Brain pericyte (primary cell): Measurements from ENCODE around the gene TRAP1.

ENCODE experiments used
- DNase-seq: peaks from one replicate; pipeline ENCODE4 v3.0.0-alpha.2; 2012; ENCODE audit warnings: low read depth, low spot score

Gene TRAP1

DNA sequence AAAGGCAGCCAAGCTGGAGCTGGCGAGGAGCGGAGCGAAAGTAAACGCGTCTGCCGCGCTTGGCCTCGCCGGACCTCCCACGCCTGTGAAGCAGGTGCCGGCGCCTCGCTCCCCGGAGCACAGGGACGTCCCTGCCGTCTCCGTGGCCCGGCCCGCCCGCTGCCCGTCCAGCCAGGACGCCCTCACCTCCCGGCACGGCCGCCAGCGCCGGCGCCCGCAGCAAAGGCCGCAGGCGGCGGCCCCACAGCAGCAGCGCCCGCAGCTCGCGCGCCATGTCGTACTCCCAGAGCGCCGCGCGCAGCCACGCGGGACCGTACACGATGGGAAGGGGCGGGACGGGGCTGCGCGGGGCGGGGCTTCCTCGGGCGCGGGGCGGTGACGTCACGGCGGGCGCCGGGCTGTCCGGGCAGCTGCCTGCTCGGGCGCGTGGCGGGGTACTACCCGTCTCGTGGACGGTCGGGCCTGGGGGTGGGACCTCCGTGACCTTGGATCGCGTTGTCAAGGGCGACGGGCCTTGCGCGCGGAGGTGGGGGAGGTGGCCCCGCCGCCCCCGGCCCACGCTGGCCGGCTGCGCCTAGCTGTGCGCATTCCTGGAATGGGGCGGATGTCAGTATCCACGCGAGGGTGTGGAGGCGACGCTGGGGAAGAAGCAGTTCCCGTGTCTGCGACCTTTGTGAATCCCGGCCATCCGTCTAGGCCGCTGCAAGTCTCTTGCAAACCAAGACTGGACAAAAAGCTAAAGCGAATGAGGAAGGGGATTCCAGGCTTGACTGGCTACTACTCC lies at the start of gene TRAP1:
TRAP1 (minus strand) TSS at position 290 of the 784 bp plus-strand sequence; CDS start at position 274, 16 bp downstream.
- no peak for DNase-seq

DNA sequence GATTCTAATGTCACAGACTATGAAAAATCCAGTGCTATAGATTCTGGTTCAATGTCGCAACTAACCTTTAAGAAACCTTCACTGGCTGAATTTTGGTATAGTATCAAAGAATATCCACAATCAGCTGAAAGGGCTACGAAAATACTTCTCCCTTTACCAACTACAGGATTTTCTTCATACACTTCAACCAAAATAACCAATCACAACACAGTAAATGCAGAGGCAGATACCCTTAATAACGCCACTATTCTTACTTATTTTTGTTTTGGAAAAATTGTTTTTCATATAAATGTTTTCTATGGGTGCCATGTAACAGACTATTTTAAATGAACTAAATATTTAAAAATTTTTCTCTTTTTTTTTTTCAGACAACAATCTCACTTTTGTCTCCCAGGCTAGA lies 48.9 kb upstream of the TRAP1 start:
- no peak for DNase-seq

DNA sequence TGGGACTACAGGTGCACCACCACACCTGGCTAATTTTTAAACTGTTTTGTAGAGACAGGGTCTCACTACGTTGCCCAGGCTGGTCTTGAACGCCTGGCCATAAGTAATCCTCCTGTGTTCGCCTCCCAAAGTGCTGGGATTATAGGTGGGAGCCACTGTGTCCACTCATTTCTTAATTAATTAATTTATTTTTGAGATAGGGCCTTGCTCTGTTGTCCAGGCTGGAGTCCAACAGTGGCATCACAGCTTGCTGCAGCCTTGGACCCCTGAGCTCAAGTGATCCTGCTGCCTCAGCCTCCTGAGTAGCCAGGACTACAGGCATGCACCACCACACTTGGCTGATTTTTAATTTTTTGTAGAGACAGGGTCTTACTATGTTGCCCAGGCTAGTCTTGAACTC lies 47.1 kb upstream of the TRAP1 start:
- DNase-seq: no peak

DNA sequence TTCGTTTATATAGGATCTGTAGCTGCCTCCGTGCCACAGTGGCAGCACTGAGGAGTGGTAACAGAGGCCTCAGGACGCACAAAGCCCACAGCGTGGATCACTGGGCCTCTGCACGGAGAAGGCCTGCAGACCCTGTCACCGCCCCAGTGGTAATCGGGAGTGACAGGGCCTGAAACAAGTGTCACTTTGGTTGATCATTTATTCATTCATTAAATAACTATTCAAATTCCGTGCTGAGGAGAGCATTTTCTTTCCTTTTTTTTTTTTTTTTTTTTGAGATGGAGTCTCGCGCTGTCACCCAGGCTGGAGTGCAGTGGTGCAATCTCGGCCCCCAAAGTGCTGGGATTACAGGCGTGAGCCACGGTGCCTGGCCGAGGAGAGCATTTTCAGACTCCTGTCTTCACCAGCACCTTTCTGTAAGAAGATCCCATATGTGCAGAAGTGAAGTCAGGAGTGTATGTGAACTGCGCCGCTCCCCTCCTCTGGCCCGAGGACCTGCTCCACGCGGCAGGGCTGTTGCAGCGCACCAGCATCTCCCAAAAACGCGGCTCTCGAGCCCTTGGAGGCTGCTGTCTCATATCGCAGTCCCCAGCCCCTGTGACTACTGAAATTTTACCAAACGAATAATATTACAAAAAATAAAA lies 44.9 kb upstream of the TRAP1 start:
- DNase-seq: no peak

DNA sequence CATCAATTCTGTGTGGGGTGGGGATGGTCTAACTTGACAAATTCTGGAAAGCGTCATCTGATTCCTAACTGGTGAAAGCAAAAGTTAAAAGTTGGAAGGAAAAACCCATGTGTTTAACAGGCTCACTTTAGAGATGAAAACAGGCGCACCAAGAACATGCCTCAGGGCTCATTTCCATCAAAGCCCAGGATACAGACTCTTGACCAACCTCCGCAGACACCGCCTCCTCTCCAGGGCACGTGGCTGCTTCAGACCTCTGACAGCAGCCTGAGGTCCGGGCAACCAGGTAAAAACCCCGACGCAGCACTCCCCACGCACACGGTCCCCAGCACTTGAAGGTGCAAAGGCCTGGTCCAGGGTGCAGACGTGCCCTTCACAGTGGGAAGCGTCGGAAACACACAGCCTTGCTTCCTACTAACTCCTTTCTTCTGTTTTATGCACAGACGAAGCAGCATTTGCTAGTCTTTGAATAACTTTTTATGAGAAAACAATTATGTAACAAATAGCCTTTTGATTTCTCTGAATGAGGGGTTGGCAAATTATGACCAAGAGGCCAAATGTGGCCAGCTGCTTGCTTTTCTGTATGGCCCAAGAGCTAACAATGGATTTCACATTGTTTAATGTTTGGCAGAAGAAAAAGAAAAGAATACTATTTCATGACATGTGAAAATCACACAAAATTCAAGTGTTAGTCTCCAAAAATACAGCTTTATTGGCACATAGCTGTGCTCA lies 44.2 kb upstream of the TRAP1 start:
- DNase-seq: no peak

DNA sequence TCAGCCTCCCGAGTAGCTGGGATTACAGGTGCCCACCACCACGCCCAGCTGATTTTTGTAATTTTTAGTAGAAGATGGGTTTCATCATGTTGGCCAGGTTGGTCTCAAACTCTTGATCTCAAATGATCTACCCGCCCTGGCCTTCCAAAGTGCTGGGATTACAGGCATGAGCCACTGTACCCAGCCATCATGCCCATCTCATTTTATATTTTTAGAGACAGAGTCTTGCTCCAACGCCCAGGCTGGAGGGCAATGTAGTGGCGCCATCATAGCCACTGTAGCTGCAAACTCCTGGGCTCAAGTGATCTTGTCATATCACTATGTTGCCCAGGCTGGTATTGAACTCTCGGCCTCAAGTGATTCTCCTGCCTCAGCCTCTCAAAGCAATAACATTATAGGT lies 43.2 kb upstream of the TRAP1 start:
- DNase-seq: no peak

DNA sequence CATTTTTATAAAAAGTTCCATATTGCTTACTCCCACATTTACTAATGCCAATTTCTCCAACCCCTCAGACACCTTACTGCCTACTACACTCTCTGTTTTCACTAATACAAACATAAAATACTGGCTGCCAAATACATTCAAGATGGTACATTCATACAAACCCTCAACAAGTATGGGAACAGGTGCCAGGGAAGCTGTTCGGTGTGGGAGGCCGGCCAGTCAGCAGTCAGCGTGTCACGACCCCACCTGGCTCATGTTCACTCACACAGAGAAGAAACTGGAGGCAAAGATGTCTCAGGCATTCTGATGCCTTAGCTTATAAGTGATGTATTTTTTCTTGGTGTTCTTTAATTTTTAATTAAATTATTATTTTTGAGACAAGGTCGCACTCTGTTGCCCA lies 42.4 kb upstream of the TRAP1 start:
- DNase-seq: no peak

DNA sequence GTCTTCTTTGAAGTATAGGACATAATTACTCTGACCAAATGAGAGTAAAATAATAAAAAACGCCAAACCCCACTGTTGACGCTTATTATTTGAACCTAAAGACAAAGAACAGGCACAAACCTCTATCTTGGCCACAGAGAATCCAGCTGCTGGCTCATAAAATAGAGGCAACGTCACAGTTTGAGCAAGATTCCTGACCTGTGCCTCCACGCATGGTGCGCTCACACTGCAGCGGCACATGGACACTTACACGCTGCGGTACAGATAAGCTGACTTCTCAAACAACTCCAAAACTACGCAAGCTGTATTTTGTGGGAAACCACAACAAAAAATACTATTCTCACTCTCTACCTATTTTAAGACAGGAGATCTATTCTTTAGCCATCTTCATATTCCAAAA lies 38.8 kb upstream of the TRAP1 start:
- DNase-seq: no peak

DNA sequence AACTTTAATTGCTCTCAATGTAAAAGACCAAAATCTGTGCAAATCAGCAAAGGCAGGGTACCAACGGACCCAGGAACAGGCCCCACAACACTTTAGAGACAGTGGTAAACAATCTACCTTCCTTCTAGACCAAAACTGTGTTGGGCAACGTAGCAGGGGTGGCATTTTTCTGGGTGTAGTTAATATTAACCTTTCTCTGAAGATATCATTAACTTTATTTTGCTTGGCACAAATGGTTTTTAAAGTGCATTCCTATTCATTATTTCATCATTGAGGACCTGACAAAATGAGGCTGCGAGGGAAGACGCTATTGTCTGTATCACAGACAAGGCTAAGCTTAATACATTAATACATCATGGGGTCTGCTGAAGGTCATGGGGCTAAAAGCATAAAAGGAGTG lies 37.9 kb upstream of the TRAP1 start:
- DNase-seq: no peak

DNA sequence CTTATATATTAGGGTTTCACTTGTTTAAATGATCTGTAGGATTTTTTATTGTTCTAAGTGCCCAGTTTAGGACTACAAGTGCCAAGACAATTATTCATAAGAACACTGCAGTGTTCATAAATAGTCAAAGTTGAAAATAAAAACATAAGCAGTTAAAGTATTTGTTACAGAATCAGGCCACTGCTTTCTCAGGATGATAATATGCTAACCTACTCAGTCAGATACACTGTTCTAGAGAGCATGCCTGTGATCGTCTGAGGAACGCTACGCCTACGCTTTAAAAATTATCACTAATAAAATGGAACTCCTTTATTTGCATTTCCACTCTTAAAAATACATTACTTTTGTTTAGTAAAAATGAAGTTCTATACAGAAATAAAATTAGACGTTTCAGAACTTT lies 37.4 kb upstream of the TRAP1 start:
- DNase-seq: no peak

DNA sequence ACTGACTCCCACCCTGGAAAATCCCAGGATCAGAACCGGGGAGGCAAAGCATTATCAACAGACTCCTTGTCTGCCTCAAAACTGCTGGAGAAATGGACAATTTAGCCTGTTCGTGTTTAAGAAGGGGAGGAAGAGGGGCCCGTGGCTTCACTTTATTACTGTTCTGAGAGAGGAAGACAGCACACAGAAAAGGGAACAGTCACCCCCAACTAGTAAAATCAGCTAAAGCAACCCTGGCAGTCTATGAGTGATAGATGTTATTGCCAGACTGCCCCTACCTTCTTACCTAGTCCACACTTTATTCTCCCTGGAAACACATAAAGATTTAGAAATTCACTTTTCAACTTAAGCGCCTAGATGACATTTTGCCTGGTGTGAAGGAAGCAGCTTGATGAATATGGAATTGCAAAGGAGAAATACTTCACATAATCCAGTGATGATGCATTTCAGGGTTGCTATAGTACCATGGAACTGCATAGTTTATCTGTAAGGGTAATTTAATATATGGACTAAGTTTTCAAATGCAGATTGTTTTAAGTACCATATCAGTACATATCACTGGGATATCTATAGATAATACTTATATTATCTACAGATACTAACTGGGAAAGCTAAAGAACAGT lies 36.9 kb upstream of the TRAP1 start:
- DNase-seq: no peak

DNA sequence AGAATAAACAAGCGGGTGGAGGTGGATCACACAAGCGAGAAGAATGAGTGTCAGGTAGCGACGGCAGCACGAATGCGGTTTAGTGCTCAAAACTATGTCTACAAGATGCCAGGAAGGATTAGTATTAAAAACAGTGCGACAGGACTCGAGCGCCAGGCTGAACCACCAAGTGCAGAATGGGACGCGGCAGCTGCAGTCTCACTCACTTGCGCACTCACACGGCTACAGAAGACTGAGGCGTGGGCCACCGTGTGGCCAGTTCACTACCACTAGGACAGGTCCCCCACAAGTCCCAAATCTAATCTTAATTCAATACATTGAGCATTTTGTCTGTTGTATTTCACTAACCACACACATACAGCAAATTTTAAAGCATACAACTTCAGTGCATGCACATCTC lies 35.7 kb upstream of the TRAP1 start:
- no peak for DNase-seq

DNA sequence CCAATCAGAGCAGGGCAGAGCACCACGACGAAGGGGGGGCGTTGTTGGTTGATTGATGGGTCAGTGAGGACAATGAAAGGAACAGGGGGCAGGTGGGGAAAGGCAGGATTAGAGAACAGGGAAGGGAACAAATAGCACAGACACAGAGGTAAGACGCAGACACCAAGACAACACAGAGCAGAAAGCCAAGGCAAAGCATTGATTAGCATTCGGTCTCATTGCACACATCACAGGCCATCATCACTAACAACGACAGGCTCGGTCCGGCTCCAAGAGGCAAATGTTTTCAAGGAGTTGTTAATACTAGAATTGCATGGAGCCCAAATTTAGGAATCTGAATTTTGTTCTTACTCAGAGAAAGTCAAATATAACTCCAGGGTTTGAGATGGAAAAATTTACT lies 34.6 kb upstream of the TRAP1 start:
- DNase-seq: no peak

DNA sequence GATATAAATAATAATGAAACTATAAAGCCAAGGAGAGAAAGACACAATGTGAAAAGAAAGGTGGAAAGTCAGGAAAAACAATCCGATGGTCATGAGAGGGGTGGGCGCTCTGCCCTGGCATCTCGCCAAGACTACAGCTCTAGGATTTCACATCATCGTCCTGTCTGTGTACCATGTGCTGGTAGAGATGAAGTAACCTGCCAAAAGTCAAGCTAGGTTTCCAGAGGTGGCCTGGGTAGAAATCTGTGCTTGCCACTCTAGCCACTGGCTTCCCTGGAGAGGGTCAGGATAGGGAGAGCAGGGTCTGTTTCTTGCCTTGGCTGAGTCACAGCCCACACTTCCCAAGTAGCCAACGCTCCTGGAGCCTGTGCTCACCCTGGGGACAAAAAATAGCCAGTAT lies 31.0 kb upstream of the TRAP1 start:
- no peak for DNase-seq

DNA sequence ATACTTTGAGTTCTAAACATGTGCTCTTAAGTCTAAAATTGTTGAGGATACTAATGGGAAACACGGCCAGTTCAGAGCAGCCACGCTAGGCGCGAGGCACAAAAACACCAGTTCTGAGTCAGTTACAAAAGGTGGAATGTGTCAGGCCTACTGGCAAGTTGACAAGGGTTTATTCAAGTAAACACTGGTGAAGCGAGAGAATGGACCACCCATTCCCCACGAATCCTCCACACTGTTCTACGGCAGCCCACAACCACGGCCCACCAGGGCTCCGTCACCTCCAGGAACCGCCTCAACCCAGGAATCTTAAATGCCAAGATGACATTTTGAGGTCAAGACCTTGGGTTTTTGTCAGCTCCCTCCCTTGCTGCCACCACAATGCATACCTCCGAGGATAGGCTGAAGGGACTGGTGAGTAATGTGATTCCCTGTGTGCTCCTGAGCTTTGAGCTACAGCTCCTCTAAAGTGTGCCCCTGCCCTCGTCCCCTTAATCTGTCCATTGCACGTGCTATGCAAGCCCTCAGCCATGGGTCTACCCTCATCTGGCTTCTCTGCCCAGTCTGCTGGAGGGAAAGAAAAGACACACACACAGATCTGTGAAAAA lies 28.5 kb upstream of the TRAP1 start:
- DNase-seq: no peak

DNA sequence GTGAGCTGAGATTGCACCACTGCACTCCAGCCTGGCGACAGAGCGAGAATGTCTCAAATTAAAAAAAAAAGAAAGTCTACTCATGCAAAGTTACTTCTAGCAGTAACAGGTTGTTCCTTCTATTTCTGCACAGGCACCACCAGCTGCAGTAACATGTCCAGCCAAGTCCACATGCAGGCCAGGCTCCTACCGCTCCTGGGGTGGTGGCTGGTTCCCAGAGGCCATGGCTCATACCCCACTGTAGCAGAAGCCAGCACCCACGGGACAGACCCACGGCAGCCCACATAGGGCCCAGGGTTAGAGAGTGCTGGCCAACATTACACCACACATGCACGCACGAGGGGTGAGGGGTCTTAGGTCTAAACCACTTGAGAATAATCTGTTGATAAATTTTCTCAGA lies 26.7 kb upstream of the TRAP1 start:
- DNase-seq: no peak

DNA sequence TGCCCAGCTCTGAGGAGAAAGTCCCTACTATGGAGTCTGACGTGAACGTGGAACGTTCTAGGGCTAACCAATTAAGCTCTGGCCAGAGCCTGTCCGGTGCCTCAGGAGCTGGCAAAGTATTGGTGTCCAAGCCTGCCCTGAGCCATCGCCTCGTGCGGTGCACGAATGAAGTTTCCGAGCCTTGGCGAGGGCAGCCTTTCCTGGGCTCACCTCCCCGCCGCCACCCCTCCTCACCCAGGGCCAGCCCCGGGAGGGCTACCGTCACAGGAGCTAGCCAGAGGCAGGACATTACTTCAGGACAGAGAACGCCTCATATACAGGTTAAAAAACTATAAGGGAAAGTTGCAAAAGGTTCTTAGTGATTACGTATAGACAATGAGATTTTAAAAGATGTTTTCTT lies 23.6 kb upstream of the TRAP1 start:
- DNase-seq: no peak

DNA sequence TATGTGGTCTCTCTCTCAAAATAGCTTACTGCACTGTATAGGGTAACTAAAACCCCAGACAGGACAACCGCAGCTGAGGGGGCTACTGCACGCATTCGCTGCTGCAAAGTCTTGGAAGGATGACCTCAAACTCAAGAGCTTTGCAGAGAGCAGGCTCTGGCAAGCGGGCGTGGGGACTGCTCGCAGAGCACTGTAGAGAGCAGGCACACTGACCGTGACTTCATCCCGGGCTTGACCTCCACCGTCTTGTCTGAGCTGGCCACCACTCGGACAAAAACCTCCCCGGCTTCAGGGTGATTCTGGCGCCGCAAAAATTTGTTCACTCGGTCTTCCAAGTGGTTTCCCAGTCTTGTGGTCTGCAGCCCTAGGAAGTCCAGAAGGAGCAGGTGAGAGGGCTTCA lies 22.9 kb upstream of the TRAP1 start:
- no peak for DNase-seq

DNA sequence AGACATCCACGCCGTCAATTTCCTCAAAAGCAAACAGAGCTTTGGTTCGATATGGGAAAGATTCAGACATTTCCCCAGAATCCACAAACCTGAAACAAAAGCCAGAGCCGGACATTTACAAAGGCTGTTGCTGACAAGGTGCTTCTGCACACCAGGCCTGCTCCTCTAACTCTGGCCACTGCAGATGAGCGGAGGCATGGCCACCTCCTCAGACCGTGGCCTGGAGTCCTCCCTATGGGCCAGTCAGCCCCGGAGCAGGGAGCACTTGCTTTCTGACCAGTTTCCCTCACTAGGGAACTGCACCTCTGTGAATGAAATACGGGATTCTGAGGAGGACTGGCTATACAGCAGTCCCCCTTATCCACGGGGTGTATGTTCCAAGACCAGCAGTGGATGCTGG lies 22.3 kb upstream of the TRAP1 start:
- DNase-seq: no peak

DNA sequence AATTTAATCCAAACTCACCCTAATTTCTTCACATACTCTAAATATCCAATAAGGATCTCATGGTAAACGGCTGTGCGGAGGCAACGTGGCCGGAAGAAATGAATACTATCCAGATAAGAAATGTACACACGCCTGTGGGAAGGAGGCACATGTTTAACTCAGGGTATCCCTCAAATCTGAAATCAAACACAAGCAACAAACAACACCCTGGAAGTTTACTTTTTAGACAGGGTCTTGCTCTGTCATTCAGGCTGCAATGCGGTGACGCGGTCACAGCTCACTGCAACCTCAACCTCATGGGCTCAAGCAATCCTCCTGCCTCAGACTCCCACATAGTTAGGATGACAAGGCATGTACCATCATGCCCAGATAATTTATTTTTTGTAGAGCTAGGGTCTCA lies 21.2 kb upstream of the TRAP1 start:
- DNase-seq: no peak

DNA sequence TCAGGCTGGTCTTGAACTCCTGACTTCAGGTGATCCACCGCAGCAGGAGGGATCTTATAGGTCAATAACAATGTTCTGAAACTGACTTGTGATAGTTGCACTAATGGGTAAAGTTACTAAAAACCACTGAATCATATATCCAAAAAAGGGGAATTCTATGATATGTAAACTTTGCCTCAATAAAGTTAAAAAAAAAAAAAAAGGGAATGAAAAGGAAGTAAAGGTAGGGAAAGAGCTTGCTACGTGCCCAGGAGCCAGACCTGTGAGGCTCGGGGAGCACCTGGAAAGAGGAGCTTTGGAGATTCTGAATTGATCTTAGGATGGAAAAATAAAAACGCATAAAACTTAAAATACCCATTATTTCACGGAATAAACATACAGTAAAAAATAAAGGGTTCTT lies 20.8 kb upstream of the TRAP1 start:
- no peak for DNase-seq

DNA sequence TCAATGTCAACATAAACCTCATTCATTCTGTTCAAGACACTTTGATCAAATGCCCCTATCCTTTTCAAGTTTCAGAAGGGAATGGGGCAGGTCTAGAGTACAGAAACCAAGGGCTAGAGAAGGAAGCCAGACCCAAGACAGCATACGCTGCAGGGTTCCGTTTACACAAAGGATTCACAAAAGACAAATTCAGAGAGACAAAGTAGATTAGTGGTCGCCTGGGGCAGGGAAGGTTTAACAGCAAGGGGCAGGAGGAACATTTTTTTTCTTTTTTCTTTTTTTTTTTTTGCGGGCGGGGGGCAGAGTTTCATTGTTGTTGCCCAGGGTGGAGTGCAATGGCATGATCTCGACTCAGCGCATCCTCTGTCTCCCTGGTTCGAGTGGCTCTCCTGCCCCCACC lies 19.9 kb upstream of the TRAP1 start:
- DNase-seq: no peak
